ENCODE results near the gene OR10A4. TPM values are rescaled to one million over a fixed set of nuclear protein-coding genes. Genes with fewer than 3 reads are reported as not detected.

The OR10A4 gene
- total RNA-seq, 1 donor from 2014 or later, result not detected

GRCh38 chr11:6925007-6925577 is 48.7 kb downstream of the OR10A4 start:
- Histone ChIP-seq H3K9me3 (no peaks in the 10 kb centered on the region), H3K4me1 (peaks cover 12% of the 10 kb centered on the region), H3K36me3 (no peaks in the 10 kb centered on the region), H3K27ac (no peak overlapping the region), H3K27me3 (ENCODE audit: low read depth) (no peaks in the 10 kb centered on the region), H3K4me3 (no peak overlapping the region)
- DNase-seq, result no peak
- ATAC-seq, result no peak
- no peak for TF ChIP-seq CTCF (IDR thresholded peaks at IDR 0.05)
- intact Hi-C loops (cut with DNase I), result no loop called here

- Histone ChIP-seq H3K4me1 (peaks cover 12% of the 10 kb centered on the region), H3K9me3 (no peaks in the 10 kb centered on the region), H3K27me3 (ENCODE audit: low read depth) (no peaks in the 10 kb centered on the region), H3K36me3 (no peaks in the 10 kb centered on the region), H3K27ac (peak overlapping the region; percentile 74), H3K4me3 (peak overlapping the region; percentile 73)
- intact Hi-C loops (cut with DNase I), result no loop called here
- ATAC-seq, result peak; percentile 7 to 38
- no peak for DNase-seq
- TF ChIP-seq CTCF (IDR thresholded peaks at IDR 0.05), result no peak
These were observed 49.3 kb downstream of the OR10A4 start for GRCh38 chr11:6925636-6926207.

- peak; percentile 87 for DNase-seq
- Histone ChIP-seq H3K9me3 (no peaks in the 10 kb centered on the region), H3K4me1 (peaks cover 12% of the 10 kb centered on the region), H3K36me3 (no peaks in the 10 kb centered on the region), H3K27ac (peak within 1 kb of the TSS; percentile 74), H3K4me3 (peak within 1 kb of the TSS; percentile 73), H3K27me3 (ENCODE audit: low read depth) (no peaks in the 10 kb centered on the region)
- intact Hi-C loops (cut with DNase I), result no loop called here
- TF ChIP-seq CTCF (IDR thresholded peaks at IDR 0.05), result no peak
- ATAC-seq, result peak; percentile 87 to 93
These were observed 50.0 kb downstream of the OR10A4 start, which contains the start of gene ZNF215 for GRCh38 chr11:6926208-6927029. Gene ZNF215 (plus strand): TSS chr11:6926426. CDS start chr11:6932273, 5,847 bp downstream.

- intact Hi-C loops (cut with DNase I), result no loop called here
- H3K27me3 ChIP-seq (ENCODE audit: low read depth), result no peaks in the 10 kb centered on the region
- no peak for DNase-seq
- H3K27ac ChIP-seq, result no peak overlapping the region
- no peak for ATAC-seq
- no peaks in the 10 kb centered on the region for H3K9me3 ChIP-seq
- peaks cover 12% of the 10 kb centered on the region for H3K4me1 ChIP-seq
- H3K36me3 ChIP-seq, result no peaks in the 10 kb centered on the region
- peak overlapping the region; percentile 73 for H3K4me3 ChIP-seq
- no peak for TF ChIP-seq CTCF (IDR thresholded peaks at IDR 0.05)
These were observed 50.7 kb downstream of the OR10A4 start for GRCh38 chr11:6927030-6927617.

Other genes with a start within 250 kb of the OR10A4 start
- gene DCHS1, start 220.8 kb upstream of the OR10A4 start, total RNA-seq, result 23.2 TPM
- gene MRPL17, start 193.3 kb upstream of the OR10A4 start, total RNA-seq, result 34.2 TPM
- gene OR2AG2, start 104.6 kb upstream of the OR10A4 start, total RNA-seq, result 0.09 TPM
- not detected for gene OR2AG1, start 93.6 kb upstream of the OR10A4 start, total RNA-seq
- 0.18 TPM for gene OR6A2, start 76.9 kb upstream of the OR10A4 start, total RNA-seq
- not detected for gene OR10A5, start 30.9 kb upstream of the OR10A4 start, total RNA-seq
- not detected for gene OR10A2, start 13.6 kb upstream of the OR10A4 start, total RNA-seq
- not detected for gene OR2D2, start 15.9 kb downstream of the OR10A4 start, total RNA-seq
- not detected for gene OR2D3, start 44.4 kb downstream of the OR10A4 start, total RNA-seq
- gene ZNF215, start 49.8 kb downstream of the OR10A4 start, total RNA-seq, result 2.3 TPM
- gene ZNF214, start 143.7 kb downstream of the OR10A4 start, total RNA-seq, result 3.3 TPM
- not detected for gene NLRP14, start 143.9 kb downstream of the OR10A4 start, total RNA-seq
- gene RBMXL2, start 212.4 kb downstream of the OR10A4 start, total RNA-seq, result not detected

Data from lower lobe of right lung (tissue), 2 donors.